GM12891 (cell line): ENCODE measurements around the gene TMEM132D.

ENCODE experiments used
- POLR2A ChIP-seq: IDR thresholded peaks from 2 replicates; pipeline ENCODE4 v1.6.1; 2011; ENCODE audit warnings: low read depth, low read length, control low read depth
- TAF1 ChIP-seq: IDR thresholded peaks from 2 replicates; pipeline ENCODE4 v1.6.1; 2011; ENCODE audit warnings: low read depth, low read length, control low read depth

GRCh38 chr12:129127771-129128170 lies 776.1 kb downstream of the TMEM132D start:
- TF ChIP-seq POLR2A (no peak), TAF1 (no peak)
